Muscle layer of colon (tissue), 2 donors: ENCODE results near the gene ICOSLG.
"Not testable (repeated sequence)": the region's sequence is repeated elsewhere in the genome, so short reads cannot be mapped to it uniquely, and the experiment has no call there.

ENCODE experiments used
- H3K27ac ChIP-seq: one replicate; pipeline ENCODE4 v1.7.0; 2013; ENCODE audit warnings: low read depth, mild to moderate bottlenecking, low read length, moderate library complexity
- H3K27me3 ChIP-seq, 2 donors: one replicate each; pipeline ENCODE4 v1.7.0; 2013; ENCODE audit warnings: low read length in 2 of 2, mild to moderate bottlenecking in 2 of 2; ENCODE audit not compliant: insufficient read depth in 2 of 2, control insufficient read depth in 1 of 2
- H3K36me3 ChIP-seq: one replicate; pipeline ENCODE4 v1.7.0; 2013; ENCODE audit warnings: mild to moderate bottlenecking, low read length; ENCODE audit not compliant: insufficient read depth
- H3K4me1 ChIP-seq: one replicate; pipeline ENCODE4 v1.7.0; 2013; ENCODE audit warnings: mild to moderate bottlenecking, low read length; ENCODE audit not compliant: insufficient read depth
- H3K4me3 ChIP-seq, 2 donors: one replicate each; pipeline ENCODE4 v1.7.0; 2013; ENCODE audit warnings: low read length in 2 of 2, low read depth in 1 of 2, mild to moderate bottlenecking in 1 of 2, moderate library complexity in 1 of 2
- H3K9ac ChIP-seq: one replicate; pipeline ENCODE4 v1.7.0; 2013; ENCODE audit warnings: low read length
- H3K9me3 ChIP-seq: one replicate; pipeline ENCODE4 v1.7.0; 2013; ENCODE audit warnings: mild to moderate bottlenecking, low read length
- donor health status: abdominal sarcoma.
- donor health status: Adenocarcinoma of cecum.

Gene ICOSLG

GRCh38 chr21:44243980-44244379, 3.2 kb upstream of the ICOSLG start:
- not testable (repeated sequence) for H3K4me1 ChIP-seq, H3K9me3 ChIP-seq, H3K27ac ChIP-seq, H3K36me3 ChIP-seq, H3K27me3 ChIP-seq, H3K4me3 ChIP-seq, H3K9ac ChIP-seq

DNA sequence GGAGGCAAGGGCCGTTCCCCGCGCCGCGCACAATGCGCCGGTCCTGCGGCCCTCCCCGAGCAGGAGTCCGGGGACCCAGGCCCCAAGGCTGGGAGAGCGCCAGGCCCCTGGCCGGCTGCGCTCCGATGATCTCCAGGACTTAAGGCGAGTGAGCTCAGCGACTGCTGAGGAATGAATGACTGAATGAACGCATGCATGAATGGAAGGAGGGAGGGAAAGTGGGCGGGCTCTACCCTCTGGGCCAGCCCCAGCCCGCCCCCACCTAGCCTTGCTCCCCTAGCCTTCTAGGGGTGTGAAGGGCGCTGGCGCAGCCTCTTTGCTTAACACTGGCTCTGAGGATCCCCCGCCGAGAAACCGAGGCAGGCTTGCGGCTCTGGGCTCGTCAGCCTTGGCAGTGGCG, 538 bp upstream of the ICOSLG start:
- H3K4me3 ChIP-seq, H3K4me1 ChIP-seq, H3K36me3 ChIP-seq, H3K9me3 ChIP-seq, H3K9ac ChIP-seq, H3K27ac ChIP-seq, H3K27me3 ChIP-seq: not testable (repeated sequence)

GRCh38 chr21:44240353-44240752, 390 bp downstream of the ICOSLG start:
- H3K27me3 ChIP-seq, result not testable (repeated sequence)

GRCh38 chr21:44229561-44229960, 11.2 kb downstream of the ICOSLG start:
- H3K4me1 ChIP-seq, H3K36me3 ChIP-seq, H3K4me3 ChIP-seq, H3K9me3 ChIP-seq, H3K9ac ChIP-seq, H3K27ac ChIP-seq, H3K27me3 ChIP-seq: not testable (repeated sequence)

More at GRCh38 chr21:44240353-44240752, 390 bp downstream of the ICOSLG start:
- H3K4me3 ChIP-seq, H3K27ac ChIP-seq, H3K36me3 ChIP-seq, H3K4me1 ChIP-seq, H3K9ac ChIP-seq, H3K9me3 ChIP-seq: not testable (repeated sequence)

GRCh38 chr21:44228109-44228508, 12.6 kb downstream of the ICOSLG start:
- H3K9ac ChIP-seq, H3K4me1 ChIP-seq, H3K27me3 ChIP-seq, H3K4me3 ChIP-seq, H3K27ac ChIP-seq, H3K9me3 ChIP-seq, H3K36me3 ChIP-seq: not testable (repeated sequence)

- H3K4me1 ChIP-seq, H3K4me3 ChIP-seq, H3K27ac ChIP-seq, H3K9me3 ChIP-seq, H3K36me3 ChIP-seq, H3K9ac ChIP-seq, H3K27me3 ChIP-seq: not testable (repeated sequence)
Measured at GRCh38 chr21:44227614-44228013, 13.1 kb downstream of the ICOSLG start.

GRCh38 chr21:44225605-44226004, 15.1 kb downstream of the ICOSLG start:
- not testable (repeated sequence) for H3K9ac ChIP-seq, H3K36me3 ChIP-seq, H3K4me1 ChIP-seq, H3K9me3 ChIP-seq, H3K27ac ChIP-seq, H3K27me3 ChIP-seq, H3K4me3 ChIP-seq

DNA sequence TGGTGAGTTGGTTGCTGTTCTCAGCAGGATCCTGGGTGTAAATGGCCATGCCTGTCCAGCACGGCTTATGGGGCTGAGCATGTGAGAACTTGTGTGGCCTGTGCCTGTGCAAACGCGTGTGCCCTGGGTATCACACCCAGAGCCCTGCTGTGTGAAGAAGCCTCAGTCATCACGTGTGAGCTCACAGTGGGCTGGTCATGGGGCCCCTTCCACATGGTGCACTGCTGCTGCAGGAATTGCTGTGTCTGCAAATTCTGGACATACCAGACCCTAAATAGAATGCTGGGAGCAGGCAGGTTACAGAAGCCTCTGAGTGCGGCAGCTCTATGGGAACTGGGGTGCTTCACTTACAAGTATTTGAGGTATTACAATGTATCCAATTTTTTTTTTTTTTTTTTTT, 17.4 kb downstream of the ICOSLG start:
- H3K9me3 ChIP-seq, H3K27me3 ChIP-seq, H3K27ac ChIP-seq, H3K36me3 ChIP-seq, H3K9ac ChIP-seq, H3K4me3 ChIP-seq, H3K4me1 ChIP-seq: not testable (repeated sequence)

GRCh38 chr21:44220674-44221073, 20.1 kb downstream of the ICOSLG start:
- not testable (repeated sequence) for H3K27ac ChIP-seq, H3K9ac ChIP-seq, H3K27me3 ChIP-seq, H3K36me3 ChIP-seq, H3K4me1 ChIP-seq, H3K4me3 ChIP-seq, H3K9me3 ChIP-seq

GRCh38 chr21:44218461-44218860, 22.3 kb downstream of the ICOSLG start:
- H3K4me3 ChIP-seq, H3K27ac ChIP-seq, H3K27me3 ChIP-seq, H3K9me3 ChIP-seq, H3K4me1 ChIP-seq, H3K9ac ChIP-seq, H3K36me3 ChIP-seq: not testable (repeated sequence)

DNA sequence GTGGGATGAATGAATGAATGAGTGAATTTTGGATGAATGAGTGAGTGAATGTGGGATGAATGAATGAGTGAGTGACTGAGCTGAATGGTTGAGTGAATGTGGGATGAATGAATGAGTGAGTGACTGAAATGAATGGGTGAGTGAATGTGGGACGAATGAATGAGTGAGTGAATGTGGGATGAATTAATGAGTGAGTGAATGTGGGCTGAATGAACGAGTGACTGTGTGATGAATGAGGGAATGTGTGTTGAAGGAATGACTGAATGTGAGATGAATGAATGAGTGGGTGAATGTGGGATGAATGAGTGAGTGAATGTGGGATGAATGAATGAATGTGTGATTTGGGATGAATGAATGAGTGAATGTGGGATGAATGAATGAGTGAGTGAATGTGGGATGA, 28.8 kb downstream of the ICOSLG start:
- H3K27me3 ChIP-seq, H3K36me3 ChIP-seq, H3K4me3 ChIP-seq, H3K9ac ChIP-seq, H3K9me3 ChIP-seq, H3K27ac ChIP-seq, H3K4me1 ChIP-seq: not testable (repeated sequence)

DNA sequence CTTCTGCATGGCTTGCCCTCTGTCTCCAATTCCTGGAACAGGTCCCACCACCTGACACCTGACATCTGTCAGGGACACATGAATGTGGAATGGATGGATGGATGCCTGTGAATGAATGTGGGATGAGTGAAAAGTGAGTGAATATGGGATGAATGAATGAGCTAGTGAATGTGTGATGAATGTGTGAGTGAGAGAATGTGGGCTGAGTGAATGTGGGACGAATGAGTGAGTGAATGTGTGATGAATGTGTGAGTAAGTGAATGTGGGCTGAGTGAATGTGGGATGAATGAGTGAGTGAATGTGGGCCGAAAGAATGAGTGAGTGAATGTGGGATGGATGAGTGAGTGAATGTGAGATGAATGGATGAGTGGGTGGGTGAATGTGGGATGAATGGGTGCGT, 29.2 kb downstream of the ICOSLG start:
- H3K36me3 ChIP-seq, H3K27me3 ChIP-seq, H3K27ac ChIP-seq: not testable (repeated sequence)

More for the DNA sequence above, 29.2 kb downstream of the ICOSLG start:
- H3K9ac ChIP-seq, H3K9me3 ChIP-seq, H3K4me3 ChIP-seq, H3K4me1 ChIP-seq: not testable (repeated sequence)
